GM18505 (cell line): ENCODE measurements around the gene BRD7.

Experiments
- ATAC-seq: cut with Tn5 transposase; IDR thresholded peaks from one replicate; pipeline ENCODE4 v1.9.1; 2021; ENCODE audit not compliant: unreplicated experiment
- POLR2A ChIP-seq: IDR thresholded peaks from 4 replicates; pipeline ENCODE4 v1.6.1; 2011; ENCODE audit warnings: borderline replicate concordance; ENCODE audit not compliant: insufficient read depth, insufficient read length; ENCODE audit errors: extremely low read depth

The BRD7 gene

DNA sequence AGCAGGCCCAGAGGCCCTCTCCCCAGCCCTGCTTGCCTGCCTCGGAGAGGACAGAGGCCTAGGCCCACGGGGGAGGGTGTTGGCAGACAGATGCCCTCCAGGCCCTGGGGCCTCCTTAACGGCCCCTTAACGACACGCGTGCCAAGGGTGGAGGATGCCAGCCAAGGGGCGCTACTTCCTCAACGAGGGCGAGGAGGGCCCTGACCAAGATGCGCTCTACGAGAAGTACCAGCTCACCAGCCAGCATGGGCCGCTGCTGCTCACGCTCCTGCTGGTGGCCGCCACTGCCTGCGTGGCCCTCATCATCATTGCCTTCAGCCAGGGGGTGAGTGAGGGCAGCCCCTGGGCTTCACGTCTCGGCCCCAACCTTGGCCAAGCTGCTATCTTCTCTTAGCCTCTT lies 80.8 kb downstream of the BRD7 start:
- no peak for TF ChIP-seq POLR2A
- ATAC-seq: no peak

DNA sequence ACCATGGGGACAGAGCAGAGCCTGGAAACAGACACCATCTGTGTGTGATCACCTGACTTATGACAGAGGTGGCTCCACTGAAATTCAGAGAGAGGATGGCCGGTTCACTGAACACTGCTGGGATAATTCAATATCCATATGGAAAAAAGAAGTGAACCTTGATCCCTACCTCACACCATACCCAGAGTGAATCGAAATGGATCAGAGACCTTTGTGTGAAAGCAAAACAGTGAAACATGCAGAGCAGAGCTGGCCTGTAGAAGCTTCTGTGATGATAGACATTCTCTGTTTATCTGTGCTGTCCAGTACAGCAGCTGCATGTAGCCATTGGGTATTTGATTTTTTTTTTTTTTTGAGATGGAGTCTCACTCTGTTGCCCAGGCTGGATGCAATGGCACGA lies 82.1 kb downstream of the BRD7 start:
- no peak for TF ChIP-seq POLR2A
- no peak for ATAC-seq

GRCh38 chr16:50285406-50286003 lies 83.3 kb downstream of the BRD7 start:
- TF ChIP-seq POLR2A: no peak
- no peak for ATAC-seq

DNA sequence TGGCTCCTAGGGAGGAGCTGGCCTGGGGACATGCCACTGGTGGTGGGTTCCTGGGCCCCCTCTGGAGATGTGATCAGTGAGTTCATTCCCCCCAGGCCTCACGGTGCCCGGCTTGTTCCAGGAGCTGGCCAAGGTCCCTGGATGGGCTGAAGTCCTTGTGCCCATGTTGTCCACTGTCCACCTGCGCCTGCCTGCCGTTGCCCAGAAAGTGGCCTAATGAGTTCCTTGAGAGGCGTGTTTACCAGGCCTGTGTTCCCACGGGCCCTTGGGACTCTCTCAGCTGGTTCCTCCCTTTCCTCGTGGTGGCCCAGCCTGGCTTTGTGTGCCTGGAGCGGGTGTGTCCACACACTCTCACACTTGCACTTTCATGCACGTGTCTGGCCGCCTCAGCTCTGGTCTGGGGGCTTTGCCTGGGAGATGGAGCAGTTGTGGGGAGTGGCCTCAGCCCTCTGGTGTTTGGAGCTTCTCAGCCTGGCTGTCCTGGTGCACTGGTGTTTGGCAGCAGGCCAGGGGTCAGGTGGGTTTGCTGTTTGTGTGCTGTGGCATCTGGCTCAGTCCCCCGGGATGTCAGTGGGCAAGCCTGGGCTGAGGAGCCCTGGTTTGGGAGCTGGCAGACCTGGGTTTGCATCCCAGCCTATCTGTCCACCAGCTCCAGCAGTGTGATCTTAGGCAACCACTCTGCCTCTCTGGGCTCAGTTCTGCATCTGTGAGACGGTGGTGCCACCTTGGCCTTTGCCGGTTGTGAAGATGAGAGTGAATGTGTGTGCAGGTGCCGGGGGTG lies 84.5 kb downstream of the BRD7 start:
- TF ChIP-seq POLR2A: no peak
- no peak for ATAC-seq

- ATAC-seq: no peak
- TF ChIP-seq POLR2A: no peak
Observed at GRCh38 chr16:50282955-50283631, 85.7 kb downstream of the BRD7 start.

DNA sequence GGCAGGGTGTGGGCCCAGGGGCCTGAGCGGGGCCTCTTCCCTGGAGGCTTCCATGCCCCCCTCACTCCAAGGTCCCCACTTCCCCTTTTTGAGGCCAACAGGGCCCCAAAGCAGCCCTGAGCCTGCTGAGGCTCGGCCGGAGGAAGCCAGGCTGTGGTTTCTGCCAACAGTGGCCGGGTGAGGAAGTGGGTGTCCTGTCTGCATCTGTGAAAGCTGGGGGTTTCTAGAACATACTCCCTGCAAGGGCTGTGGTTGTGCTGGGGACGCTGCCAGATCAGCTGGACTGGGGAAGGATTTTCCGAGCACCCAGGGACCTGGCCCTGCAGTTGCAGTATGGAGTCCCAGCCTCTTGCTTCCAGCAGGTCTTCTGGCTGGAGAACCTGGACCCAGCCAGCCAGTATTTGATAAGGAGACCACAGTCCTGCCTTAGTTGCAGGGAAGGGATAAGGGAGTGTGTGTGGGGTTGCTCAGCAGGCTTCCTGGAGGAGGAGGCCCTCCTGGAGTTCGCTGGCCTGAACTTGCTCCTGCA lies 86.7 kb downstream of the BRD7 start:
- ATAC-seq: peak; percentile 79

GRCh38 chr16:50281391-50282009 lies 87.3 kb downstream of the BRD7 start:
- no peak for ATAC-seq
- TF ChIP-seq POLR2A: no peak

More for the DNA sequence above, 86.7 kb downstream of the BRD7 start:
- no peak for TF ChIP-seq POLR2A

- ATAC-seq: no peak
Observed at GRCh38 chr16:50280932-50281331, 87.9 kb downstream of the BRD7 start.

DNA sequence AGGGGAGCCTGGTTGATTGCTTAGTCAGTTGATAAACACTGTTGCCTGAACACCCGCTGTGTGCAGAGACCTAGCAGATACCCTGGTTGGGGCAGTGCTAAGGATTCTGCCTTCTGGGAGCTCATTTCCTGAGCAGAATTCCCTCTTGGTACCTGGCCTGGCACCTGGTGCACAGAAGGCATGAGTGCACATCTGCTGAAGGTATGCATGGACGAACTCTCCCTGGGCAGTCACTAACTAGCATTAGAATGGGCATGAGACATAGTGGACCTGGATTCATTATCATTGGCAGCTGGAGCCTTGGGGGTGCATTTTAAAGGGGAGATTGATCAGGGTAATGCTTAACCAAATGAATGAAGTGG lies 89.3 kb downstream of the BRD7 start:
- TF ChIP-seq POLR2A: no peak
- no peak for ATAC-seq

More at GRCh38 chr16:50280932-50281331, 87.9 kb downstream of the BRD7 start:
- no peak for TF ChIP-seq POLR2A

DNA sequence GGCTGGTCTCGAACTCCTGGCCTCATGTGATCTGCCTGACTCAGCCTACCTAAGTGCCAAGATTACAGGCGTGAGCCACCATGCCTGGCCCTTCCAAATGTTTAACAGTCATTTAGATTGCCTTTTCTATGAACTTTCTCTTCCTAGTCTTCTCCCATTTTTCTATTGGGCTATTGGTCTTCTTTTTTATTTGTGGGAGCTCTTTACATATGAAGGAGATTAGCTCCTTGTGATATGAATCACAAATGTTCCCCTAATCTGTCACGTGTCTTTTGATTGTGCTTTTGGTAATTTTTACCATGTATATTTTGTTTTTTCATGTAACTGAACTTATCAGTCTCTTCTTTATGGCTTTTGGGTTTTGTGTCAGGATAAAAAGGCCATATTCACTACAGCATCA lies 90.5 kb downstream of the BRD7 start:
- no peak for TF ChIP-seq POLR2A
- no peak for ATAC-seq

DNA sequence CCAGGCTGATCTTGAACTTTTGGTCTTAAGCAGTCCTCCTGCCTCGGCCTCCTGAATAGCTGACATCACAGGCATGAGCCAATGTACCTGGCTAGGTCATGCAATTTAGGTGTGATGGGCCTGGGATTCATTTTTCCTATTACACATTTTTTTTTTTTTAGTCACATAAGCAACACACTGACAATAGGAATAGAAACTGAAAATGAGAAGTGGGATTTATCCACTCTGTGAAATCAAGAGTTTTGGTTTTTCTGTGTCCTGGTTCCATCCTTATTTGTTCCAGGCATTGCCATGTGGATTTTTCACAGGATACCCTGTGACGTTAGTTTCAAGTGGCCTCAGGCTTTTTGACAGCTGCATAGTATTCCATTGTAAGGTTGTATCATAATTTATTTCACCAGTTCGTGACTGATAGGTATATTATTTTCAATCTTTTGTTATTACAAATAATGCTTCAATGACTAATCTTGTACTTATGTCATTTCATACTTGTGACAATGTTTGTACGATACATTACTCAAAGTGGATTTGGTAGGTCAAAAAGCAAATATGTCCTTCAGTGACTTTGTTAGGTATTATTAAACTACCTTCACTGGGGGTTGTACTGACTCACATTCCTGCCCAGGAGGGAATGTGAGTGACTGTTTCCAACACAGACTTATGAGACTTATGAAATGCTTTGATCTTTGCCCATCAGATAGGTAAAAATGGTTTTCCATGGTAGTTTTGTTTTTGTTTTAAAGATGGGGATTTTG lies 91.8 kb downstream of the BRD7 start:
- no peak for TF ChIP-seq POLR2A
- no peak for ATAC-seq

DNA sequence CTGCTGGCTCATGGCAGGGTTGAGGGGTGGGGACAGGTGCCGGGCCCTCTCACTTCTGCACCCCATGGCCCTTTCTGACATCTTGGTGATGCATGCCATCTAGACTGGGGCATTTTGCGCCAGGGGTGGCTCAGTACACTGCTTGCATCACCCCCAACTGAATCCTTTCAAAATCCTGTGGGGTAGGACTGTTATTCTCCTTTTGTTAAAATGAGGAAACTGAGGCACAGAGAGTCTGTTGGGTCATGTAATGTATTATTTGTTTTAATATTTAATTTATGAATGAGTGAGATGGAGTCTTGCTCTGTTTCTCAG lies 92.5 kb downstream of the BRD7 start:
- no peak for ATAC-seq
- no peak for TF ChIP-seq POLR2A

DNA sequence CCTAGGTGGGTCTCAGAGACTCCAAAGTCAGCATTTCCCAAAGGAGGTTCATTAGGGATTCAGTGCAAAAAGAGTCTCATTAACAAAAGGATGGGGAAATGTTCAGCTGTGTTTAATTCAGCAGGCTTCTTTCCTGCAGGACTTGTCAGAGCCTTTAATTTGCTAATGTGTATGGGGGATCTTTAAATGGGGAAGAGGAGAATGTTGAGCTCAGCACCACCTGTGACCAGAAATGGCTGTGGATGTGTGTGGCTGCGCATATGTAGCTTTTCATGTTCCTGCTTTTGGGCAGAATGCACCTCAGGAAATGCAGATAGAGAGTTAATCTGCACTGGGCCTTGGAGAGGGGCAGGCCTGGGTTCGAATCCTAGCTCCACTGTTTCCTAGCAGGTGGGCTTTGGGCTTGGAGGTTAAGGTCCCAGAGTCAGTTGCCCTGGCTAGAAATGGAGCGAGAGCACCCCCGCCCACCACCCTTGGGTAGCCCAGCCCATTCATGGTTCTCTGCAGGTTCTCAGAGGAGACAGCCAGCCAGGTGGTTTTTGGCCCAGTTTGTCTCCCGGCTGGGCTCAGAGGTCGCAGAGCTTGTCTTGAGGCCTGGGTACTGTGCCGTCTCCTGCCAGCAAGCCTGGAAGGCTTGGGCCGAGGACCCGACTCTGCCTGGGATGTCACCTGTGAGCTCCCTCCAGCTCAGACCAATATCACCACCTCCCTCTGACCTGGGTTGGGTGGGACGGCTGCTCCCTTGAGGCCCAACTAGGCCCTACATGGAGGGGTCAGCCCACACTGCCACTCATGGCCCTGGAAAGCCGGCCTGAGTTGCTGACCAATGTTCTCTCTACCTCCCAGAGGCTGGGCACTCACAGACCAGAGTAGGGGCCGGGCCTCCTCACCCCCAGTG lies 93.1 kb downstream of the BRD7 start:
- ATAC-seq: no peak
- no peak for TF ChIP-seq POLR2A

GRCh38 chr16:50275098-50275415 lies 93.7 kb downstream of the BRD7 start:
- no peak for TF ChIP-seq POLR2A
- no peak for ATAC-seq
